ENCODE data around the gene IL1RAPL2. TPM values are rescaled to one million over a fixed set of nuclear protein-coding genes. Genes with fewer than 3 reads are reported as not detected.
A peak's percentile ranks its signal among the peaks of the same experiment; 100 is the strongest.
"Not testable (repeated sequence)": the region's sequence is repeated elsewhere in the genome, so short reads cannot be mapped to it uniquely, and the experiment has no call there.

IL1RAPL2 gene
- not detected in 2 replicates for total RNA-seq (ENCODE audit: low replicate concordance)

GRCh38 chrX:104565791-104566680 lies at the start of gene IL1RAPL2:
Gene IL1RAPL2 (plus strand): TSS chrX:104566199.
- peaks cover 66% of the 10 kb centered on the region for H3K27me3 ChIP-seq
- no peak for TF ChIP-seq EZH2 (IDR thresholded peaks at IDR 0.05)
- TF ChIP-seq, protein P1, sequence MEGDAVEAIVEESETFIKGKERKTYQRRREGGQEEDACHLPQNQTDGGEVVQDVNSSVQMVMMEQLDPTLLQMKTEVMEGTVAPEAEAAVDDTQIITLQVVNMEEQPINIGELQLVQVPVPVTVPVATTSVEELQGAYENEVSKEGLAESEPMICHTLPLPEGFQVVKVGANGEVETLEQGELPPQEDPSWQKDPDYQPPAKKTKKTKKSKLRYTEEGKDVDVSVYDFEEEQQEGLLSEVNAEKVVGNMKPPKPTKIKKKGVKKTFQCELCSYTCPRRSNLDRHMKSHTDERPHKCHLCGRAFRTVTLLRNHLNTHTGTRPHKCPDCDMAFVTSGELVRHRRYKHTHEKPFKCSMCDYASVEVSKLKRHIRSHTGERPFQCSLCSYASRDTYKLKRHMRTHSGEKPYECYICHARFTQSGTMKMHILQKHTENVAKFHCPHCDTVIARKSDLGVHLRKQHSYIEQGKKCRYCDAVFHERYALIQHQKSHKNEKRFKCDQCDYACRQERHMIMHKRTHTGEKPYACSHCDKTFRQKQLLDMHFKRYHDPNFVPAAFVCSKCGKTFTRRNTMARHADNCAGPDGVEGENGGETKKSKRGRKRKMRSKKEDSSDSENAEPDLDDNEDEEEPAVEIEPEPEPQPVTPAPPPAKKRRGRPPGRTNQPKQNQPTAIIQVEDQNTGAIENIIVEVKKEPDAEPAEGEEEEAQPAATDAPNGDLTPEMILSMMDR (IDR thresholded peaks at IDR 0.05), result peak; percentile 67
- TF ChIP-seq EZH2phosphoT487 (IDR thresholded peaks at IDR 0.05), result no peak
- H3K4me1 Mint-ChIP-seq, result peaks cover 6% of the 10 kb centered on the region
- peak within 1 kb of the TSS; percentile 59 for H3K4me3 ChIP-seq
- H3K9me3 ChIP-seq (ENCODE audit: low read depth), result no peaks in the 10 kb centered on the region
- H3K4me1 ChIP-seq, result no peaks in the 10 kb centered on the region
- peak within 1 kb of the TSS; percentile 77 for H2AFZ ChIP-seq (replicated peaks)
- no peaks in the 10 kb centered on the region for H3K79me2 ChIP-seq (ENCODE audit: low read depth)
- DNase-seq (ENCODE audit: low spot score), result peak; percentile 83
- no peaks in the 10 kb centered on the region for H3F3A ChIP-seq (ENCODE audit: low read depth)
- no peaks in the 10 kb centered on the region for H4K20me1 ChIP-seq (ENCODE audit: low read depth)
- H3K36me3 Mint-ChIP-seq, result no peaks in the 10 kb centered on the region
- H3K27ac Mint-ChIP-seq, result no peak within 1 kb of the TSS
- H3K4me3 Mint-ChIP-seq, result peak within 1 kb of the TSS; percentile 88
- H3K27ac ChIP-seq, result no peak within 1 kb of the TSS
- H3K4me2 ChIP-seq, result peak within 1 kb of the TSS; percentile 91
- H3K9me3 Mint-ChIP-seq, result no peaks in the 10 kb centered on the region
- no peak within 1 kb of the TSS for H3K9ac ChIP-seq
- no peaks in the 10 kb centered on the region for H3K36me3 ChIP-seq
- H3K27me3 Mint-ChIP-seq (ENCODE audit: insufficient read depth, low read depth), result peaks cover 34% of the 10 kb centered on the region

- Mint-ChIP-seq H3K9me3 (no peaks in the 10 kb centered on the region), H3K27ac (no peak overlapping the region), H3K27me3 (ENCODE audit: insufficient read depth, low read depth) (no peaks in the 10 kb centered on the region), H3K4me3 (no peak overlapping the region), H3K4me1 (no peaks in the 10 kb centered on the region), H3K36me3 (no peaks in the 10 kb centered on the region)
- Histone ChIP-seq H3K79me2 (ENCODE audit: low read depth) (no peaks in the 10 kb centered on the region), H3F3A (ENCODE audit: low read depth) (no peaks in the 10 kb centered on the region), H3K27ac (no peak overlapping the region), H3K27me3 (no peaks in the 10 kb centered on the region), H3K36me3 (no peaks in the 10 kb centered on the region), H3K4me1 (no peaks in the 10 kb centered on the region), H3K9me3 (ENCODE audit: low read depth) (peaks cover 17% of the 10 kb centered on the region), H3K9ac (no peak overlapping the region), H3K4me2 (no peak overlapping the region), H2AFZ (replicated peaks) (no peak overlapping the region), H4K20me1 (ENCODE audit: low read depth) (no peaks in the 10 kb centered on the region), H3K4me3 (no peak overlapping the region)
- DNase-seq (ENCODE audit: low spot score), result no peak
- TF ChIP-seq EZH2phosphoT487 (IDR thresholded peaks at IDR 0.05), result no peak
Observed at GRCh38 chrX:104522386-104522785, 43.6 kb upstream of the IL1RAPL2 start.

GRCh38 chrX:104523858-104524257 lies 42.1 kb upstream of the IL1RAPL2 start:
- H3F3A ChIP-seq (ENCODE audit: low read depth), result no peaks in the 10 kb centered on the region
- no peak overlapping the region for H3K4me3 Mint-ChIP-seq
- H2AFZ ChIP-seq (replicated peaks), result no peak overlapping the region
- no peaks in the 10 kb centered on the region for H4K20me1 ChIP-seq (ENCODE audit: low read depth)
- H3K9ac ChIP-seq, result no peak overlapping the region
- H3K4me1 Mint-ChIP-seq, result no peaks in the 10 kb centered on the region
- H3K27me3 Mint-ChIP-seq (ENCODE audit: insufficient read depth, low read depth), result no peaks in the 10 kb centered on the region
- no peaks in the 10 kb centered on the region for H3K4me1 ChIP-seq
- no peaks in the 10 kb centered on the region for H3K79me2 ChIP-seq (ENCODE audit: low read depth)
- H3K27me3 ChIP-seq, result no peaks in the 10 kb centered on the region
- TF ChIP-seq, protein P1 (IDR thresholded peaks at IDR 0.05), result no peak
- TF ChIP-seq EZH2 (IDR thresholded peaks at IDR 0.05), result no peak
- TF ChIP-seq EZH2phosphoT487 (IDR thresholded peaks at IDR 0.05), result no peak
- H3K36me3 Mint-ChIP-seq, result no peaks in the 10 kb centered on the region
- H3K36me3 ChIP-seq, result no peaks in the 10 kb centered on the region
- no peaks in the 10 kb centered on the region for H3K9me3 Mint-ChIP-seq
- H3K27ac Mint-ChIP-seq, result no peak overlapping the region
- H3K4me3 ChIP-seq, result no peak overlapping the region
- peaks cover 28% of the 10 kb centered on the region for H3K9me3 ChIP-seq (ENCODE audit: low read depth)
- no peak overlapping the region for H3K27ac ChIP-seq
- H3K4me2 ChIP-seq, result no peak overlapping the region
- no peak for DNase-seq (ENCODE audit: low spot score)

GRCh38 chrX:104539081-104539480 lies 26.9 kb upstream of the IL1RAPL2 start:
- TF ChIP-seq EZH2phosphoT487 (IDR thresholded peaks at IDR 0.05) (no peak), EZH2 (IDR thresholded peaks at IDR 0.05) (no peak)
- TF ChIP-seq, protein P1 (IDR thresholded peaks at IDR 0.05), result no peak
- H3K4me1 Mint-ChIP-seq, result no peaks in the 10 kb centered on the region
- no peak overlapping the region for H3K4me2 ChIP-seq
- no peak overlapping the region for H2AFZ ChIP-seq (replicated peaks)
- H3K9me3 ChIP-seq (ENCODE audit: low read depth), result no peaks in the 10 kb centered on the region
- no peaks in the 10 kb centered on the region for H3K79me2 ChIP-seq (ENCODE audit: low read depth)
- DNase-seq (ENCODE audit: low spot score), result no peak
- no peaks in the 10 kb centered on the region for H3K27me3 ChIP-seq
- H4K20me1 ChIP-seq (ENCODE audit: low read depth), result no peaks in the 10 kb centered on the region
- H3K9me3 Mint-ChIP-seq, result peaks cover 10% of the 10 kb centered on the region
- no peak overlapping the region for H3K27ac Mint-ChIP-seq
- peaks cover 2% of the 10 kb centered on the region for H3K27me3 Mint-ChIP-seq (ENCODE audit: insufficient read depth, low read depth)
- no peak overlapping the region for H3K4me3 Mint-ChIP-seq
- no peaks in the 10 kb centered on the region for H3F3A ChIP-seq (ENCODE audit: low read depth)
- H3K27ac ChIP-seq, result no peak overlapping the region
- no peak overlapping the region for H3K9ac ChIP-seq
- no peaks in the 10 kb centered on the region for H3K36me3 Mint-ChIP-seq
- H3K4me1 ChIP-seq, result no peaks in the 10 kb centered on the region
- H3K4me3 ChIP-seq, result no peak overlapping the region
- no peaks in the 10 kb centered on the region for H3K36me3 ChIP-seq

GRCh38 chrX:104542447-104542846 lies 23.6 kb upstream of the IL1RAPL2 start:
- H3K9ac ChIP-seq; H3K27me3 Mint-ChIP-seq (ENCODE audit: insufficient read depth, low read depth); DNase-seq (ENCODE audit: low spot score); H3K27me3 ChIP-seq; H2AFZ ChIP-seq (replicated peaks); H3K79me2 ChIP-seq (ENCODE audit: low read depth); H3K27ac ChIP-seq; H3K9me3 ChIP-seq (ENCODE audit: low read depth); H3K4me1 Mint-ChIP-seq; H3K36me3 ChIP-seq; H3K4me3 Mint-ChIP-seq; H3K4me2 ChIP-seq; H3K4me3 ChIP-seq; H3K36me3 Mint-ChIP-seq; H3K4me1 ChIP-seq; H3F3A ChIP-seq (ENCODE audit: low read depth); H4K20me1 ChIP-seq (ENCODE audit: low read depth); H3K27ac Mint-ChIP-seq: not testable (repeated sequence)
- peaks cover 10% of the 10 kb centered on the region for H3K9me3 Mint-ChIP-seq

Measured in neural progenitor cell (in vitro differentiated cells).